ENCODE data around the gene ATG13. TPM values are rescaled to one million over a fixed set of nuclear protein-coding genes. Genes with fewer than 3 reads are reported as not detected.

The ATG13 gene
- total RNA-seq, 2 donors from 2014 or later, result 96.4 to 130 TPM

DNA sequence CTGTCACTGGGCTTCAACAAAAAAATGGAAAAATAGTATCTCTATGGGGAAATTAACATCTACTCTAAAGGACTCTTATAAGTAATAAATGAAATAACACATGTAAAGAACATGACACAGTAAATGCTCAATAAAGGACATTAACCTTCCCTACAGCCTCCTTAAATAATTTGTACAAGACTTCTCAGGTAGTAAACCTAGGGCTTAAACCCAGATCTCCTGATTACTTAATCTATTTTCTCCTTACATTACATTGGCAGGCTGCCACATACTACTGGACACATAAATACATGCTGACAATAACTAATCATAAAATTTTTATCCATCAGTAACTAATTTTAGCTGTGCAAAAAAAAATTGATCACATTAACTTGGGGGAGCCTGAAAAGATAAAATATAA lies 28.4 kb upstream of the ATG13 start:
- Histone ChIP-seq H3K27me3 (ENCODE audit: control insufficient read depth, insufficient read depth, low read length, poor library complexity, severe bottlenecking) (no peaks in the 10 kb centered on the region), H3K36me3 (ENCODE audit: control insufficient read depth, insufficient read depth, low read length) (peaks cover 19% of the 10 kb centered on the region), H3K4me1 (ENCODE audit: control insufficient read depth, insufficient read depth, low read length) (no peaks in the 10 kb centered on the region), H3K9ac (ENCODE audit: extremely low read depth, low read length, poor library complexity, severe bottlenecking) (no peak overlapping the region), H3K9me3 (ENCODE audit: control insufficient read depth, low read length) (no peaks in the 10 kb centered on the region), H3K27ac (ENCODE audit: low read depth, low read length) (no peak overlapping the region), H3K4me3 (ENCODE audit: low read length) (no peak overlapping the region)
- Mint-ChIP-seq H3K9me3 (peaks cover 1% of the 10 kb centered on the region), H3K4me3 (no peak overlapping the region), H3K27ac (no peak overlapping the region), H3K4me1 (peaks cover 24% of the 10 kb centered on the region), H3K27me3 (ENCODE audit: insufficient read depth) (no peaks in the 10 kb centered on the region), H3K36me3 (ENCODE audit: low read depth) (peaks cover 17% of the 10 kb centered on the region)
- TF ChIP-seq, protein P1, sequence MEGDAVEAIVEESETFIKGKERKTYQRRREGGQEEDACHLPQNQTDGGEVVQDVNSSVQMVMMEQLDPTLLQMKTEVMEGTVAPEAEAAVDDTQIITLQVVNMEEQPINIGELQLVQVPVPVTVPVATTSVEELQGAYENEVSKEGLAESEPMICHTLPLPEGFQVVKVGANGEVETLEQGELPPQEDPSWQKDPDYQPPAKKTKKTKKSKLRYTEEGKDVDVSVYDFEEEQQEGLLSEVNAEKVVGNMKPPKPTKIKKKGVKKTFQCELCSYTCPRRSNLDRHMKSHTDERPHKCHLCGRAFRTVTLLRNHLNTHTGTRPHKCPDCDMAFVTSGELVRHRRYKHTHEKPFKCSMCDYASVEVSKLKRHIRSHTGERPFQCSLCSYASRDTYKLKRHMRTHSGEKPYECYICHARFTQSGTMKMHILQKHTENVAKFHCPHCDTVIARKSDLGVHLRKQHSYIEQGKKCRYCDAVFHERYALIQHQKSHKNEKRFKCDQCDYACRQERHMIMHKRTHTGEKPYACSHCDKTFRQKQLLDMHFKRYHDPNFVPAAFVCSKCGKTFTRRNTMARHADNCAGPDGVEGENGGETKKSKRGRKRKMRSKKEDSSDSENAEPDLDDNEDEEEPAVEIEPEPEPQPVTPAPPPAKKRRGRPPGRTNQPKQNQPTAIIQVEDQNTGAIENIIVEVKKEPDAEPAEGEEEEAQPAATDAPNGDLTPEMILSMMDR (conservative IDR thresholded peaks at IDR 0.05), result no peak
- DNase-seq, result no peak

DNA sequence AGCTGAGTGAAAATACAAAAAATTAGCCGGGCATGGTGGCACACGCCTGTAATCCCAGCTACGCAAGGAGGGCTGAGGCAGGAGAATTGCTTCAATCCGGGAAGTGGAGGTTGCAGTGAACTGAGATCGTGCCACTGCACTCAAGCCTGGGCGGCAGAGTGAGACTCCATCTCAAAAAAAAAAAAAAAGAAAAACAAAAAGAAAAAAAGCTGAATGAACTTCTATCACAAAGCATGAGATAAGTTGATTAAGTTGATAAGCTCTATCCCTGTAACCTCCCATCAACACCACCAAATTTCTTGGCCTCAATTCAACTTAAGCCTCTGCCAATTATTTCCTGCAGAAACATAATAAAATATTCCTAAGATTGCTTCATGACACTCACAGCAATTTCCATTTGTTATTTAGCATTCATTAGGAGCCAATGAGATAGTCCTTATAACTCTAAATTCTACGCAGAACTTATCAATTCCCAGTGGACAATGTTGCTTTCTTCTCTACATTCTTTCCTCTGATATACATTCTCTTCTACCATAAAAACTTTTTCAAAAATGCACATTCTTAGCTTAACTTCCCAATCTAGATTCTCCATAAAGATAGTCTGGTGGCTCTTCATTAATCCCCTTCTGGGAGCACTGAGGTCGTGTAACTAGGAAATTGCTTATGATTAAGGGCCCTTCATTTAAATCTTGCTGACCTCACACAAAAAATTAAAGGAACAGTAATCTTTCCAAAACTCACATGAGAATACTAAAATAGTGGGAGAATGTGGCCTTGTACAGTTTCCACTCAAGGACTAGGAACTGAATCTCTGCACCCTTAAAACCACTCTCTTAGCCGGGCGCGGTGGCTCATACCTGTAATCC lies 26.4 kb upstream of the ATG13 start:
- peaks cover 14% of the 10 kb centered on the region for H3K36me3 Mint-ChIP-seq (ENCODE audit: low read depth)
- peak overlapping the region; percentile 33 for H3K27ac Mint-ChIP-seq
- H3K4me1 Mint-ChIP-seq, result peaks cover 26% of the 10 kb centered on the region
- no peaks in the 10 kb centered on the region for H3K9me3 Mint-ChIP-seq
- no peak overlapping the region for H3K27ac ChIP-seq (ENCODE audit: low read depth, low read length)
- peaks cover 5% of the 10 kb centered on the region for H3K4me1 ChIP-seq (ENCODE audit: control insufficient read depth, insufficient read depth, low read length)
- WGBS, 2 experiments (ENCODE audit: insufficient coverage in 1 of 2, insufficient read length in 1 of 2), result 88 to 100% methylated on average over 6 to 10 of the region's 11 CpGs
- H3K36me3 ChIP-seq (ENCODE audit: control insufficient read depth, insufficient read depth, low read length), result peaks cover 15% of the 10 kb centered on the region
- TF ChIP-seq, protein P1 (conservative IDR thresholded peaks at IDR 0.05), result no peak
- no peaks in the 10 kb centered on the region for H3K27me3 Mint-ChIP-seq (ENCODE audit: insufficient read depth)
- H3K9ac ChIP-seq (ENCODE audit: extremely low read depth, low read length, poor library complexity, severe bottlenecking), result no peak overlapping the region
- H3K9me3 ChIP-seq (ENCODE audit: control insufficient read depth, low read length), result no peaks in the 10 kb centered on the region
- no peaks in the 10 kb centered on the region for H3K27me3 ChIP-seq (ENCODE audit: control insufficient read depth, insufficient read depth, low read length, poor library complexity, severe bottlenecking)
- H3K4me3 Mint-ChIP-seq, result peak overlapping the region; percentile 94
- H3K4me3 ChIP-seq (ENCODE audit: low read length), result peak overlapping the region; percentile 96
- DNase-seq, result no peak

DNA sequence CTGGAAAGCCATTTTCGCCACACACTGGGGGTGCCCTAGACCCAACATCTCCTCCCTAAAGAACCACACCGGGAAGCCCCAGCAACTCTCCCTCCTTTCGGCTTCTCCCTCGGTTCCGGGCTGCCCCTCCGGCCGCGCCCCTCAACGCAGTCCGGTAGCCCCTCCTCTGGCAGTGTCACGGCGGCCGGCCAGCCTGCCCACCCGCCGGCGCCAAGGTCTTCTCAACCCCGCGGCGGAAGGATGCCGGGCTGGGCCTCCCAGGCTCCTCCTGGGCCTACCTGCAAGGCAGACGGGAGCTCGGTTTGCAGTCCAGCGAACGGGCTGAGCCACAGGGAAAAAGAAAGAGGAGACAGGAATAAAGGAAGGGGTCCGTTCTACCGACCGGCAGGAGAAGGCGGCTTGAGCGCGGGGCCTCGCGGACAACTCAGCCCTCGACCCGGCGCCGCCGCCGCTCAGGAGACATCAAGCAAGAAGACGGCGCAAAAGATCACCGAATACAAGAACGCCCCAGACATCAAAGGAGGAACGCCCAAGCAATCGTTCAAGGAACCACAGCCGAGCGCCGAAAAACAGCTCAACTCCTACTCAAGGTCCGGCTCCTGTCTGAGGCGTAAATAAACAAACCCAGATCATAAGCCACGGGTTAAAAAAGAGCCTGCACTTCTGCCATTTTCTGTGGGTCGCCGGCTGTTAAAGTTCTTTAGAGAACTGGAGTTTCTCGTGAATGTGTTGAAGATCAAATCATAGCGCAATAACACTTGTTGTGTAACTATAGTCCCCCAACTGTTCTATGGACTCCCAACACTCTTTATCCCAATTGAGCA lies 23.6 kb upstream of the ATG13 start, which contains the start of gene AMBRA1:
TSS of gene AMBRA1 (minus strand) at position 474 of the 824 bp plus-strand sequence. CDS start 45,643 bp downstream, outside the sequence.
- DNase-seq, result peak; percentile 97
- Histone ChIP-seq H3K4me3 (ENCODE audit: low read length) (peak within 1 kb of the TSS; percentile 96), H3K9me3 (ENCODE audit: control insufficient read depth, low read length) (no peaks in the 10 kb centered on the region), H3K9ac (ENCODE audit: extremely low read depth, low read length, poor library complexity, severe bottlenecking) (peak within 1 kb of the TSS; percentile 83), H3K27ac (ENCODE audit: low read depth, low read length) (peak within 1 kb of the TSS; percentile 69), H3K4me1 (ENCODE audit: control insufficient read depth, insufficient read depth, low read length) (peaks cover 5% of the 10 kb centered on the region), H3K36me3 (ENCODE audit: control insufficient read depth, insufficient read depth, low read length) (no peaks in the 10 kb centered on the region), H3K27me3 (ENCODE audit: control insufficient read depth, insufficient read depth, low read length, poor library complexity, severe bottlenecking) (no peaks in the 10 kb centered on the region)
- TF ChIP-seq, protein P1 (conservative IDR thresholded peaks at IDR 0.05), result no peak
- peak within 1 kb of the TSS; percentile 99 for H3K27ac Mint-ChIP-seq
- H3K36me3 Mint-ChIP-seq (ENCODE audit: low read depth), result peaks cover 6% of the 10 kb centered on the region
- H3K27me3 Mint-ChIP-seq (ENCODE audit: insufficient read depth), result no peaks in the 10 kb centered on the region
- peaks cover 24% of the 10 kb centered on the region for H3K4me1 Mint-ChIP-seq
- peak within 1 kb of the TSS; percentile 94 for H3K4me3 Mint-ChIP-seq
- 1 to 2% methylated on average over 23 to 54 of the region's 54 CpGs for WGBS, 2 experiments (ENCODE audit: insufficient coverage in 1 of 2, insufficient read length in 1 of 2)
- no peaks in the 10 kb centered on the region for H3K9me3 Mint-ChIP-seq

Data from endodermal cell (in vitro differentiated cells).